GM12872 (cell line): Measurements from ENCODE around the gene PAXIP1.

ENCODE experiments used
- TF ChIP-seq, protein P1 (sequence below): IDR thresholded peaks from 3 replicates; pipeline ENCODE4 v1.5.1; 2011; ENCODE audit warnings: low read depth, mild to moderate bottlenecking, low read length, moderate library complexity; ENCODE audit not compliant: insufficient read depth

The PAXIP1 gene

DNA sequence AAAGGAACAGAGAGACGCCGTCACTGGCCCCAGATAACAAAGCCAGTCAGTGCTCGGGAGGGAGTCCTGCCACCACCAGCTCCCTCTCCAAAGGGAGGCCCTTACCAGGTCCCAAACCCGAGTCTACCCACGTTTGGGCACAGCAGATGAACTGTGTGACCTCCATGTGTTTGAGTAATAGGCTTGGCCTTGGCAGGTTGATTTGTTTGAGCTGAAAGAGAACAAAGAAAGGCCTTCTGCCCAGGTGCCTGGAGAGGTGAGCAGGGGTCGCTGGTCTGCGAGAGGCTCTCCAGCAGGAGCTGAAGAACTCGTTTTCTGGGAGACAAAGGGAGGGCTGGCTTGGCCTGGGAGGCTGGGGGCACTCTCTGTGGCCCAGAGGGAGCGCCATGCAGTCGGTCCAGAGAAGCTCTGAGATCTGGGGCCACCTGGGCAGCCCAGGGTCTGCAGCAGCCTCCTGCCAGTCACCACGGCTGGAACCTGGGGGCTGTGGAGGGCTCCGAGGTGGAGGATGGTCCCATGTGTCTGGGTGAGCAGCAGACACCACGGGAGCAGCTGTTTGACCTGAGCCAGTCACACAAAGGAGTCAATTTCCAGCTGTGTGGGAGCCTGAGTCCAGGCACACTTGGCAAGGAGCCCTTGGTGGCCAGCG, 99.7 kb downstream of the PAXIP1 start:
- TF ChIP-seq, protein P1, sequence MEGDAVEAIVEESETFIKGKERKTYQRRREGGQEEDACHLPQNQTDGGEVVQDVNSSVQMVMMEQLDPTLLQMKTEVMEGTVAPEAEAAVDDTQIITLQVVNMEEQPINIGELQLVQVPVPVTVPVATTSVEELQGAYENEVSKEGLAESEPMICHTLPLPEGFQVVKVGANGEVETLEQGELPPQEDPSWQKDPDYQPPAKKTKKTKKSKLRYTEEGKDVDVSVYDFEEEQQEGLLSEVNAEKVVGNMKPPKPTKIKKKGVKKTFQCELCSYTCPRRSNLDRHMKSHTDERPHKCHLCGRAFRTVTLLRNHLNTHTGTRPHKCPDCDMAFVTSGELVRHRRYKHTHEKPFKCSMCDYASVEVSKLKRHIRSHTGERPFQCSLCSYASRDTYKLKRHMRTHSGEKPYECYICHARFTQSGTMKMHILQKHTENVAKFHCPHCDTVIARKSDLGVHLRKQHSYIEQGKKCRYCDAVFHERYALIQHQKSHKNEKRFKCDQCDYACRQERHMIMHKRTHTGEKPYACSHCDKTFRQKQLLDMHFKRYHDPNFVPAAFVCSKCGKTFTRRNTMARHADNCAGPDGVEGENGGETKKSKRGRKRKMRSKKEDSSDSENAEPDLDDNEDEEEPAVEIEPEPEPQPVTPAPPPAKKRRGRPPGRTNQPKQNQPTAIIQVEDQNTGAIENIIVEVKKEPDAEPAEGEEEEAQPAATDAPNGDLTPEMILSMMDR, result no peak

DNA sequence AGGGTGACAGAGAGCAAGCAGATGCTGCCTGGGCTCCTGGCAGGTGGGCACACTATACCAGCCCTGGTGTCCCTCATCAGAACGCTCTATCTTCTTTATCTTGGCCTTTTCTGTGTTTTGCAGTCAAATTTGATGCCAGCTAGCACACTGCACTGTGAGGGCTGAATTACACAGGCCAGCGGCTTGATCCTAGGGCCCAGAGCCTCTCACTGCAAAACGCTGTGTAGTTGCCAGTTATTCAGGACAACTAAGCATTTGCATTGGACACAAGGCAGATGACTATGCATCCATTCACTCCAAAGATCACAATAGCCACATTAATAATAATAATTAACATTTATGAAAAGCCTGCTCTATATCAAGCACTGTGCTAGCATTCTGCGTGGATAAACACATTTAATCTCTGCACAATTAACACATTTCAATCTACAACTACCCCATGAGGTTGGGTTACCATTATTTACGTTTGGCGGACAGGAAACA, 100.3 kb downstream of the PAXIP1 start:
- TF ChIP-seq, protein P1, result no peak

DNA sequence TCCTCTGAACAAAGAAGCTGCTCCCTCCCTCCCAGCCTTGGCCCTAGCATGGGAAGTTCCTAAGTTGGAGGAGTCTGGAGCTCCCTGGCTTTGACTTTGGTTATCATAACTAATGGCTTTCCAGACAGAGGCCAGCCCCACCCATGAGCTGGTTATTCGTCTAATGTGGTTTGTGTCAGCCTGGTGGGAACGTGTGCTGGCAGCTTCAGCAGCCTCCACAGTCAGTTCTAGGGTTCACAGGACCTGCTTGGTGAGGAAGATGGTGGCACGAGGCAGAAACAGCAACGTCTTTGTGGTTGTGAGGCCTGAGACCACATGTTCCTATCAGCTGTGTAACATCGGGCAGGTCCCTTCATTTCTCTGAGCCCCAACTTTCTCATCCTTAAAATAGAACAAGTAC, 103.1 kb downstream of the PAXIP1 start:
- TF ChIP-seq, protein P1, result no peak

DNA sequence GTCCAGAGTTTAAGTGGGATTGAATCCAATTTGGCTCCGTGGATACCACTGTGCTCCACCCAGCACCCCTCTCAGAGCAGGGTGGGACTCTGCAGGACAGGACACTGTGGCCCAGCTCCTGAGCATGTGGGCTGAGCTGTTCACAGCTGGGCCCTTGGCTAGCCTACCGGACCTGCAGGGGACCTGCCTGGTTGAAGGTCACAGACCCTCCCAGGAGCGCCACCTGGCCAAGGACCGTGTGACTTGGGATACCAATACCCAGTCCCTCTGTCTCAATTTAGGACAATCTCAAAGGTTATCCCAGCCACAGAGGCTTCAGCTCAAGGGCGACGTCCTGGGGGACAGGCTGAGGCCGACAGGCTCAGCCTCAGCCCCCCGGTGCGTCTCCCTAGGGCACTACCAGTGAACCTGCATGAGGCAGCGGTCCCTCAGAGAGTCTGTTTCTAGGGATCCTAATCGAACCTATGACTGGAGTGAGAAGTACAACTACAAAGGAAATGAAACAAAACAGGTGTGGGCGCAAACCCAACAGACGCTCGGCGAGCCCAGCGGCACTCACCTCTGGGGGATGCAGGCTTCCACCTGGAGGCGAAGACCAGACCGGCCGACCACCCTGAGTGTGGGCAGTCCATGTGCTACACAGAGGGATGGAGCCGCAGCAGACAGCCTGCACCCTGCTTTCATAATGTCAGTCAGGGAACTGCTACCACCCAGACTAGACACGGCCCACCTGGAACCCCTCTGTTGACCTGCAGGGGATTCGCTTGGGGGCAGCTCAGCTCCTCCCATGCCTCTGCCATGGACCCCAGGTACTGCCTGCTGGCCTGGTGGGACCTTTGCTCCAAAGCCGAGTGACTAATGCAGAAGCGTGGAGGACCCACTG, 103.7 kb downstream of the PAXIP1 start:
- TF ChIP-seq, protein P1, result no peak

DNA sequence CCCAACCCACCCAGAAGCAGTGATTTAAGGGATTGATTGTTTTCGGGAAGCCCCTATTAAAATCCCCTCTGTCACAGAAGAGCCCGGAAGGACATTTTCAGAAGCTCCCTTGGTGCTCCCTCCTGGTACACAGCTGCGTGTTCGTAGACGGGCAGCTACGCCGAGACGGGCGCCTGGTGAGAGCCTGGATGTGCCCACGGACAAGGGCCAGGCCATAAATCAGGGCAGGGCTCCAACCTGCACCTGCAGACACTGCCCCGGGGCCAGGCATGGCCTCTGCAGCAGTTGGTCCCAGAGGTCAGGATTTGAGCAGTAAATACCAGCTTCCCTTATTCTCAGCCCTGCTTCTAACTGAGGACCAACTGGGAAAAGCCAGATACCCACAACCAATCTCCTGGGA, 106.8 kb downstream of the PAXIP1 start:
- TF ChIP-seq, protein P1, result no peak
